HTERT RPE-1 (cell line): Measurements from ENCODE around the gene ACOX3.
"Not testable (repeated sequence)": the region's sequence is repeated elsewhere in the genome, so short reads cannot be mapped to it uniquely, and the experiment has no call there.

Experiments used
- in situ Hi-C: fragments of 300-500 bp; cut with MboI; formaldehyde crosslinking; loops from 4 replicates; pipeline ENCODE4 v1.14.3; 2020; ENCODE audit warnings: low sequenced_read_pairs

ACOX3 gene

DNA sequence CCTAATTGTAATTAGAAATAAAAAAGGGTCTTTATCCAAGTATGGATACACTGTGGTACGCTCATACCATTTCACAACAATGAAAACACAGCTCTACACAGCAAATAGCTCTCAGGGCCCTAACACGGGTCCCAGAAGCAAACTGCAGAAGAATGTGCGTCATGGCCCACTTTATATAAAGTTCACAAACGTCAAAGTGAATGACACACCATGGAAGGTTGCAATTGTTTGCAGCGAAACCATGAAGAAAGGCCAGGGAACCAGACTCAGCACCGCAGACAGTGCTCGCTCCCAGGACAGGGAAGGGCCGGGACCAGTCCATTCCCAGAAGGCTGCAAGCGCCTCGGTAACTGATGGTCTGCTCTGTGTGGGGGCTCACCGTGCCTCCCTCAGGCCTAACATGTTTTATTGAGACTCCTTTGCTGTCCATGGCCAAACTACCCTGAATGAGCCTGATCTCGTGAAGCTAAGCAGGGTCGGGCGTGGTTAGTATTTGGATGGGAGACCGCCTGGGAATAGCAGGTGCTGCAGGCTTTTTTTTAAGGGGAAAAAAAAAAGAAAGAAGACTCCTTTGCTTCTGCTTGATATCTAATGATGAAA, 47.8 kb downstream of the ACOX3 start:
- in situ Hi-C loops = no loop called here

GRCh38 chr4:8391972-8392371, 48.6 kb downstream of the ACOX3 start:
- in situ Hi-C loops = no loop called here

DNA sequence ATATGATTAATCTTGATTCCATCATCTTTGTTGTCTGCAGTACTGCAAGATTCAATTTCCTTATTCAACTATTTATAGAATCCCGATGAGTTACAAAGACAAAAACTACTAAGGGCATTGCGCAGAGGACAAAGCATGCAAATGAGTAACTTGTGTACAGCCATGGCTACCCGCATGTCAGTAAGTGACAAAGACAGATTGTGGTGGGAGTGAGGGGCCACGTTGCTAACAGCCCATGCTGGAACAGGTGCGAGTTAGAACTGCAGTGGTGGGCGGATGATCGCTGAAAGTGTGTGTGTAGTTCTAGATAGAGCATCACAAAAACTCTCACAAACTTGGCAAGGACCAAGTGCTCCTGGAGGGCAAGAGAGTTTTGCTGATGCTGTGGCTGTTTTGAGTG, 49.5 kb downstream of the ACOX3 start:
- in situ Hi-C loops = no loop called here

GRCh38 chr4:8390577-8390976, 49.9 kb downstream of the ACOX3 start:
- in situ Hi-C loops = no loop called here

DNA sequence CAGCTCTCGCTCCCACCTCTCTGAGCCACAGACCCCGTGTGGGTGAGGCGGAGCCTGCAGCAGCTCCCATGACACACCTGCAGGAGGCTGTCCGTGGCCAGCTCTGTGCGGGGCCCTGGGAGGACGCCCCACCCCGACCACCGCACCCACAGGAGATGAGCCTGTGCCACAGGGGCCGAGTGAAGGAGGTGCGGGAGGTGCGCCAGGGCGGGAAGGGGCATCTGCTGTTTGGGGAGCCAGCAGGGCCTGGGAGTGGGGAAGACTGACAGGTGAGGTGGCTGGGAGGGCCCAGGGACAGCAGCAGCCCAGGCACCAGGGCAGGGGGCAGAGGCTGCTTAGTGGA, 52.0 kb downstream of the ACOX3 start:
- in situ Hi-C loops = no loop called here

DNA sequence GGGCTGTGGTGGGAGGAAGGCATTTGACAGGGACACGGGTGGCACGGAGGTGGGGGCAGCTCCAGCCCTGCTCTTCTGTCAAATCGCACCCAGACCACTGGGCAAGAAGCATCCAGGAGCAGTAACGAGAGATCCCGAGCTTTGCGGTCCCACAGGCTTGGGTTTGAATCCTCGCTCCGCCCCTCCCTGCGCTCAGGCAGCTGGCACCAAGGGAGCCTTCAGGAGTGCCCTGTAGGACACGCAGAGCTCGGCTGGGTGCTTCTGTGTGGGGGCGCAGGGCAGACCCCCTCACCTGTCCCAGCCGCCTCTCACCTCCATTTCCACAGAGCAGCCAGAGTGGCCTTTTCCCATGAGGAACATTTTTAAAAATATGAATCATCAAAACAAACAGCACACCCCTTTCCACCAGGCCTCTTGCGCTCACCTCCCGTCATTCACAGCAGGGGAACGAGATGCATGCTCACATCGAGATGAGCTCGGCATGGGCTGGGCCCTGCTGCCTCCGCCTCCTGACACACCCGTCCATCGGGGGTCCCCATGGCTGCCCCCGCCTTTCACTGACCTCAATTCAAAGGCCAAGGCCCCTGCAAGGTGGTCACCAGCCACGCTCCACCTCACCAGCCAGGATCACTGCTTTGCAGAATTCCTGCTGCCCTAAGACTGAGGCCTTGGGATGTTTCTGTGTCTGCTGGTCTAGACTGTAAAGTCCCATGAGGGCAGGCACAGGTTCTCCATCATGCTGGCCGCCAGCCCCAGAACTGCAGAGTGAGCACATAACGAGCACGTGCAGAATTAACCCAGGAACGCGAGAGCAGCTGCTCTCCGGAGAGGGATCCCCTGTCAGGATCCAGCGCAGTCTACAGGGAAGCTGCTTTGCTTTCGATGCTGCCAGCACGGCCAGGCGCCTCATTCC, 52.7 kb downstream of the ACOX3 start:
- in situ Hi-C loops = no loop called here

- in situ Hi-C loops = no loop called here
Observed at GRCh38 chr4:8387194-8387593, 53.3 kb downstream of the ACOX3 start.

DNA sequence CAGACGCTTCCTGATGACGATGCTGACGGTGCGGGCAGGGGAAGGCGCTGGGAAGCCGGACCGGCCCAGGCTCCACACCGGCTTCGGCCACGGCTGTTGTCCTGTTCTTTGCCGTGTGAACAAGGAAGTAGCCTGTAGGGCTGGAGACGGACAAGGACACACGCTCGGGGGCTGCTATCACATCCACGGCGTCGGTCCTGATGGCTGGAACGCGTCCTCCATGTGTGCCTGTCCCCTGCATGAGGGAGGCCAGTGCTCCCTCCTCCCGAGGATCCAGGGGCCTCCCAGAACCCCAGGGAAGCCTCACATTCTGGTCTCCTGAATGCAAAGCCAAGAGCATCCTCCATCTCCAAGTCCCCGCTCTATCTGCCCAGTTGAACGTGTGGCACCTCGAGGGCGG, 53.8 kb downstream of the ACOX3 start:
- in situ Hi-C loops = no loop called here

DNA sequence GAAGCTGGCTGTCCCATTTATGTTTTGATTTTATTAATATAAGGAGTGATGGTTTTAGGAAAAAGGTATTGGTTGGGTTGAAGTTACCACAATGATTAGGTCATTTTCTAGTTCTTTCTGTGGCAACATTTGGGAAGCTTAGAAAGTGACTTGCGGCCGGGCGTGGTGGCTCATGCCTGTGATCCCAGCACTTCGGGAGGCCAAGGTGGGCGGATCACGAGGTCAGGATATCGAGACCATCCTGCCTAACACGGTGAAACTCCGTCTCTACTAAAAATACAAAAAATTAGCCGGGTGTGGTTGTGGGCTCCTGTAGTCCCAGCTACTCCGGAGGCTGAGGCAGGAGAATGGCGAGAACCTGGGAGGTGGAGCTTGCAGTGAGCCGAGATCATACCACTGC, 54.4 kb downstream of the ACOX3 start:
- in situ Hi-C loops = not testable (repeated sequence)

GRCh38 chr4:8385611-8386010, 54.9 kb downstream of the ACOX3 start:
- in situ Hi-C loops = no loop called here

DNA sequence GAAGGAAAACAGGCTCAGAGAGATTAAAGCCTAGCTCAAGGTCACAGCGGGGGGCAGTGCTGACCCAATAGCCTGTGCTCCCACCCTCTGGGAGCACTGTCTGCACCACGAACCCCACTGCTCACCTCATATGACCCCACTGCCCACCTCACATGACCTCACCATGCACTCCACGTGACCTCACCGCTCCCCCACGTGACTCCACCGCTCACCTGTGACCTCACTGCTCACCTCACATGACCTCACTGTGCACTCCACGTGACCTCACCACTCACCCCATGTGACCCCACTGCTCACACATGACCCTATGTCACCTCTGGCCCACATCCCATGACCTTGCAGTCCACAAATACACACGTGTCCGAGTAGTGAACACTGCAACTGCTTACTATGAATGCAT, 55.4 kb downstream of the ACOX3 start:
- in situ Hi-C loops = no loop called here

- in situ Hi-C loops = no loop called here
Observed at GRCh38 chr4:8384397-8385060, 56.0 kb downstream of the ACOX3 start.

GRCh38 chr4:8383451-8384160, 56.9 kb downstream of the ACOX3 start:
- in situ Hi-C loops = no loop called here

GRCh38 chr4:8383016-8383415, 57.5 kb downstream of the ACOX3 start:
- in situ Hi-C loops = no loop called here

DNA sequence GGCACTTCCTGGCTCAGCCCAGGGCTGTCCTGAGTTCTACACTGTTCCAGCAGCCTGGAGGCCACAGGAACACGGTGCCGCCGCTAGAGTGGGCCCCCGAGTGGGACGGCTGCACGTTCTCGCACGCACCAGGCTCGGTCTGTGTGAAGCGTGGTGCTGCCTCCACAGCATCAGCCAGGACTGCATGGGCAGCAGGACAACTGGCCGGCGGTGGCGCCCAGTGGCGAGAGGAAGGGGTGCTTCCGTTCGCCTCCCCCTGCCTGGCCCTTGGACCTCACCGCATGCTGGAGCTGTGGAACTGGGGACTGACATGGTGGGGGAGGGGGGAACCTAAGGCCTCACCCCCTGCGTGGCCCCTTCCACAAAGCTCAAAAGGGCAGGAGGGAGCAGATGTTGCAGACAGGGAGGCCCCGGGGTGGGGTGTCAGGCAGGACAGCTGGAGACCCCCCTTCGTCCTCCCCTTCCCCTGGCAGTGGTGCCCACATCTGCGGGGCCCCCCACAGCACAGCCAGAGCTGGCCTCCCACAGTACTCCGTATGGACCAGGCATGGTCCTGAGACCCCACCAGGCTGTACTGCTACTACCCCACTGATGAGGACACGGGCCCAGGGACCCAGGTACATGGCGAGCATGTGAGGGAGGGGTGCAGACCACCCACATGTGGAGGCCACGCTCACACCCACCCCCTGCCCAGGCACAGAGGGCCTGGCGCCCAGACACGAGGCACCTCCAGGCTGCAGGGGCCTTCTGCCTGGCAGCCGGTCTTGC, 58.5 kb downstream of the ACOX3 start:
- in situ Hi-C loops = no loop called here

DNA sequence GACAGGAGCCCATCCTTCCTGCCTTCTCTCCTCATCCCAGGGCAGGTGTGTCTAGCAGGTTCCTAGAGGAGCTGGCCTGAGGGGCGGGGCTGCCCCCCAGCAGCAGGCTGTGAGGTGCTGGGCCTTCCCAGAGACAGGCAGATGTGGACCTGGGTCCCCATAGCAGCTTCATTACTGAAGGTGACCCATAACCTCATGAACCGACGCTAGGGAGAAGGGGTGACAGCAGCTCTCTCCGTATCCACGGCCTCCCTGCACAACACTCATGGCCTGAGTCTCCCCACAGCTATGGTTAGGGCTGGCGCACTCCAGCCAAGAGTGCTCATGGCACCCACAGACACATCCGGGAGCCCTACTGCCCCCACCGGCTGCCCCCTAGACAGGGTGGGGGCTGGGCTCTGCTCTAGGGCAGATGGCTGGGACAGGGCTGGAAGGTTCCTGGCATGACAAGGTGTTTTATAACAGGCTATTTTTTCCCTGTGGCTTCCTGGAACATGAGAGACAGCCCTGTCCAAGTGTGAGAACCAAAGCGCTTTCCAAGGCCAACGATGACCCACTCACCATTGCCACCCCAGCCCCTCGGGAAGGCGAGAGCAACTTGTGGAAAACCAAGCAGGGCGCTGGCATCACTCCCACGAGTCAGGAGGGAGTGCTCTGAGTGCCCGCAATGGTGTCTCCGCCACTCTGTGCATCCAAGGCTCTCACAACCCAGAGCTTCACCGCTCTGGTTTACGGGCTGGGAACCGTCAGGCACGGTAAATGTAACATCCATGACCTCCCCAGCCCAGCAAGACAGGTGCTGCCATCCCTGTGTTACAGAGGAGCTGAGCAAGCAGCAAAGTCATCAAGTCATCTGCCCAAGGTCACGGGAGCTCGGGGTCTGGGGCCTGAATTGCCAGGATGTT, 59.8 kb downstream of the ACOX3 start:
- in situ Hi-C loops = no loop called here

DNA sequence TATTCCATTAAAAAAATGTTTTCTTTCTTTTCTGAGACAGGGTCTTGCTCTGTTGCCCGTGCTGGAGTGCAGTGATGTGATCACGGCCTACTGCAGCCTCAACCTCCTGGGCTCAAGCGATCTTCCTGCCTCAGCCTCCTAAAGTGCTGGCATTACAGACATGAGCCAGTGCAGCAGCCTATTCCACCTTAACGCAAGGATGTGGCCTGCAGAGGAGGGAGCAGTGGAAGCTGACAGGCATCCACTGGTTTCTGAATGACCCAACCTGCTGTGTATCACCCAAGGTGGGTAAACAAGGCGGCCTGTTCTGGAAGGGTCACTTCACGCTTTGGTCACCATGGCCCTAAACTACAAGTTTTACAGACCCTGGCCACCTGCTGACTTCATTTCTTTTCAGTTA, 60.8 kb downstream of the ACOX3 start:
- in situ Hi-C loops = no loop called here

DNA sequence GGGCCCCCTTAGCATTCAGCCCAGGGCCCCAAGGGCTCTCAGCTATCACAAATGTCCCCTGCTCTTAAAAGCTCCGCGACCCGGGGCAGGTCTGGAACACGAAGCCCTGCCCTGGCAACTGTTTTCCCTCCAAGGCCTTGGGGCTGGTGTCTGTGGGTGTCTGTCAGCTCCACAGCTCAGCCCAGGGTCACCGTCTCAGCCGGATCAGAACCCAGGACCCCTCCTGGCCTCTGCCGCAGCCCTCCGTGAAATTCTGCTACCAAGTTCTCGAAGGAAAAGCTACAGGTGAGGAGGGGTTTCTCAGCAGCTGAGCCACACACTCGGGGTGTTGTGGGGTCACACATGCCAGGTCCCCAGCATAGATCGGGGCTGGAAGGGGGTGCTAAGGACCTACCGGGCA, 61.2 kb downstream of the ACOX3 start:
- in situ Hi-C loops = no loop called here

DNA sequence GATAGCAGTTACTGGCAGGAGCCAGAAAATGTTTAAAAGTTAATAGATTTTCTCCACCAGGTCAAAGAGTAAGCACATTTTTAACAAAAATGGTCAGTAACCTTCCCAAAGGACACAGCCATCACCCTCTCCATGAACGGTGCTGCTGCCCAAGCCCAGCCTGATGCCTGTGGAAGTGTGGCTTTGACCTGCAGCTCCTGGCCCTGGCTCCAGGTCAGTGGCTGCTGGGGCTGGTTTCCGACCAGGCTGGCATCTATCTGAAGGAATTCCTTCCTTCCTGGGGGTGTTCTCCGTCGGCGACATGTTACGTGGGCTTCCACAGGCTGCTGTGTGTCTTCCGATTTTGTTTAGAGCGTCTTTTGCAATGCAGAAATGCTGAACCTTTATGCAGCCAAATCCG, 61.7 kb downstream of the ACOX3 start:
- in situ Hi-C loops = no loop called here
